HG03159 (cell line): ENCODE results near the gene SMARCA2.

Experiments used
- ATAC-seq: cut with Tn5 transposase; IDR thresholded peaks from one replicate; pipeline ENCODE4 v1.9.1; 2021; ENCODE audit warnings: mild to moderate bottlenecking, moderate library complexity; ENCODE audit not compliant: unreplicated experiment

SMARCA2 gene

GRCh38 chr9:2199999-2200796 is 185.1 kb downstream of the SMARCA2 start:
- no peak for ATAC-seq

GRCh38 chr9:2208465-2208864 is 193.3 kb downstream of the SMARCA2 start:
- ATAC-seq, result no peak

- no peak for ATAC-seq
Measured at GRCh38 chr9:2208991-2209390, 193.8 kb downstream of the SMARCA2 start.

- no peak for ATAC-seq
Measured at GRCh38 chr9:2209400-2209799, 194.3 kb downstream of the SMARCA2 start.

- no peak for ATAC-seq
Measured at GRCh38 chr9:2210201-2210600, 195.1 kb downstream of the SMARCA2 start.

GRCh38 chr9:2213830-2214468 is 198.8 kb downstream of the SMARCA2 start:
- ATAC-seq, result no peak

GRCh38 chr9:2214707-2215106 is 199.6 kb downstream of the SMARCA2 start:
- ATAC-seq, result no peak

- no peak for ATAC-seq
Measured at GRCh38 chr9:2215921-2216441, 200.8 kb downstream of the SMARCA2 start.

GRCh38 chr9:2216591-2216990 is 201.4 kb downstream of the SMARCA2 start:
- no peak for ATAC-seq

- ATAC-seq, result no peak
Measured at GRCh38 chr9:2217540-2217939, 202.4 kb downstream of the SMARCA2 start.

- ATAC-seq, result no peak
Measured at GRCh38 chr9:2220036-2220435, 204.9 kb downstream of the SMARCA2 start.

- ATAC-seq, result no peak
Measured at GRCh38 chr9:2227144-2227867, 212.2 kb downstream of the SMARCA2 start.

GRCh38 chr9:2228132-2228531 is 213.0 kb downstream of the SMARCA2 start:
- no peak for ATAC-seq

GRCh38 chr9:2228641-2229040 is 213.5 kb downstream of the SMARCA2 start:
- ATAC-seq, result no peak

- ATAC-seq, result peak; percentile 82
Measured at GRCh38 chr9:2229109-2229721, 214.1 kb downstream of the SMARCA2 start.

- no peak for ATAC-seq
Measured at GRCh38 chr9:2230362-2230761, 215.2 kb downstream of the SMARCA2 start.

- ATAC-seq, result no peak
Measured at GRCh38 chr9:2231101-2231500, 216.0 kb downstream of the SMARCA2 start.

GRCh38 chr9:2231829-2232228 is 216.7 kb downstream of the SMARCA2 start:
- ATAC-seq, result no peak

GRCh38 chr9:2233274-2233673 is 218.1 kb downstream of the SMARCA2 start:
- no peak for ATAC-seq

GRCh38 chr9:2234371-2234893 is 219.3 kb downstream of the SMARCA2 start:
- ATAC-seq, result no peak

GRCh38 chr9:2235623-2236022 is 220.5 kb downstream of the SMARCA2 start:
- ATAC-seq, result no peak
